ENCODE measurements around the gene AFF1.

DNA sequence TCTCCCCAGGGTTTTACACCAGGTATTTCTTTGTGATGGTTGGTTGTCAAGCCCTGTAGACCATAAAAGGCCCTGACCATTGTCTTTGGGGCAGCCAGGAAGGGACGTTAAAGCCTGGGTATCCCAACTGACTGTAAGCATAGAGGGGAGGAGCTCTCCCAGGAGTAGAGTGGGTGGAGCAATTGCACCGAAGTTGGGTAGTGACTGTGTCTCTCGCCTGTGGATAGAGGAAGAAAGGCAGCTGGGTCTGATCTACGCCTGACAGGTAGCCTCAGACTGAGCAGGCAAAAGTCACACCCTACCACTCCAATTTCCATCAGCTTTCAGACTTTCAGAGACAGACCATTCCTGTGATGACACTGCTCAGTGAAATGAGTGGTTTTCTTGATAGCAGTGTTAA lies 162.3 kb downstream of the AFF1 start:
- TF ChIP-seq, protein P1, sequence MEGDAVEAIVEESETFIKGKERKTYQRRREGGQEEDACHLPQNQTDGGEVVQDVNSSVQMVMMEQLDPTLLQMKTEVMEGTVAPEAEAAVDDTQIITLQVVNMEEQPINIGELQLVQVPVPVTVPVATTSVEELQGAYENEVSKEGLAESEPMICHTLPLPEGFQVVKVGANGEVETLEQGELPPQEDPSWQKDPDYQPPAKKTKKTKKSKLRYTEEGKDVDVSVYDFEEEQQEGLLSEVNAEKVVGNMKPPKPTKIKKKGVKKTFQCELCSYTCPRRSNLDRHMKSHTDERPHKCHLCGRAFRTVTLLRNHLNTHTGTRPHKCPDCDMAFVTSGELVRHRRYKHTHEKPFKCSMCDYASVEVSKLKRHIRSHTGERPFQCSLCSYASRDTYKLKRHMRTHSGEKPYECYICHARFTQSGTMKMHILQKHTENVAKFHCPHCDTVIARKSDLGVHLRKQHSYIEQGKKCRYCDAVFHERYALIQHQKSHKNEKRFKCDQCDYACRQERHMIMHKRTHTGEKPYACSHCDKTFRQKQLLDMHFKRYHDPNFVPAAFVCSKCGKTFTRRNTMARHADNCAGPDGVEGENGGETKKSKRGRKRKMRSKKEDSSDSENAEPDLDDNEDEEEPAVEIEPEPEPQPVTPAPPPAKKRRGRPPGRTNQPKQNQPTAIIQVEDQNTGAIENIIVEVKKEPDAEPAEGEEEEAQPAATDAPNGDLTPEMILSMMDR (IDR thresholded peaks at IDR 0.05; ENCODE audit: poor library complexity), result no peak
- TF ChIP-seq EZH2phosphoT487 (IDR thresholded peaks at IDR 0.05; ENCODE audit: low read depth, severe bottlenecking, unreplicated experiment), result no peak
